OCI-LY1 (cell line): Measurements from ENCODE around the gene IQSEC1.

Experiments
- EZH2 ChIP-seq: fragments of 200-600 bp; sonication (generic), shearing (Covaris generic); IDR thresholded peaks from 2 replicates; pipeline ENCODE4 v1.8.0; 2017; ENCODE audit warnings: borderline replicate concordance, mixed run types, mild to moderate bottlenecking, antibody characterized with exemption, low read length, moderate library complexity, mixed read lengths
- TF ChIP-seq, protein P1 (sequence below): fragments of 200-600 bp; sonication (generic), shearing (Covaris generic); IDR thresholded peaks from 2 replicates; pipeline ENCODE4 v1.5.1; 2017; ENCODE audit warnings: mild to moderate bottlenecking, antibody characterized with exemption, low read length, moderate library complexity, mixed read lengths

DNA sequence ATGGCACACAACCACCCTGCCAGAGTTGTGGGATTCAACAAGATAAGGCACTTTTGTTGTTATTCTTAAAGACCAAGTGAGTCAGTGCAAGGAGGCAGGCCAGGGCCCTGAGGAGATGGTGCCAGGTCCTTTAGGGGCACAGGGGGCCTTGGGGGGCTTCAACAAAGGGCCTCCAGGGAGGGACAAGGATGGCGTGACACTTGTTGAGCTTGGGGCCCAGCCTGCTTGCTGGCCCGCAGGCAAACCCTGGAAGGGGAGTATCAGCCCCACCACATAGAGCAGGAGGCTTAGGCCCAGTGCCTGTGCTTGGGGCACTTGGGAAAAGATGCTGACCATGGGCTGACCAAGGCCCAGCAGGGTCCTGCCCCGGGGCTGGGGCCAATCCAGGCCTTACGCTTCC is 5.5 kb downstream of the IQSEC1 start:
- TF ChIP-seq, protein P1, sequence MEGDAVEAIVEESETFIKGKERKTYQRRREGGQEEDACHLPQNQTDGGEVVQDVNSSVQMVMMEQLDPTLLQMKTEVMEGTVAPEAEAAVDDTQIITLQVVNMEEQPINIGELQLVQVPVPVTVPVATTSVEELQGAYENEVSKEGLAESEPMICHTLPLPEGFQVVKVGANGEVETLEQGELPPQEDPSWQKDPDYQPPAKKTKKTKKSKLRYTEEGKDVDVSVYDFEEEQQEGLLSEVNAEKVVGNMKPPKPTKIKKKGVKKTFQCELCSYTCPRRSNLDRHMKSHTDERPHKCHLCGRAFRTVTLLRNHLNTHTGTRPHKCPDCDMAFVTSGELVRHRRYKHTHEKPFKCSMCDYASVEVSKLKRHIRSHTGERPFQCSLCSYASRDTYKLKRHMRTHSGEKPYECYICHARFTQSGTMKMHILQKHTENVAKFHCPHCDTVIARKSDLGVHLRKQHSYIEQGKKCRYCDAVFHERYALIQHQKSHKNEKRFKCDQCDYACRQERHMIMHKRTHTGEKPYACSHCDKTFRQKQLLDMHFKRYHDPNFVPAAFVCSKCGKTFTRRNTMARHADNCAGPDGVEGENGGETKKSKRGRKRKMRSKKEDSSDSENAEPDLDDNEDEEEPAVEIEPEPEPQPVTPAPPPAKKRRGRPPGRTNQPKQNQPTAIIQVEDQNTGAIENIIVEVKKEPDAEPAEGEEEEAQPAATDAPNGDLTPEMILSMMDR, result no peak
- TF ChIP-seq EZH2, result no peak
